A673 (cell line): ENCODE data around the gene ICAM3. TPM values are rescaled to one million over a fixed set of nuclear protein-coding genes. Genes with fewer than 3 reads are reported as not detected.
A peak's percentile ranks its signal among the peaks of the same experiment; 100 is the strongest.

ENCODE experiments used
- BruUV-seq: library from RNA; stranded (reverse); fragments of 400-500 nt; replicated peaks from 2 replicates; lab custom pipeline; 2021; lab: Mats Ljungman, UMichigan
- CTCF ChIA-PET: fragments of 300-600 bp; sonication (Branson Sonifier 250); formaldehyde crosslinking; loops from one replicate; lab custom pipeline; 2022; ENCODE audit warnings: antibody characterized with exemption; lab: Charles Lee
- POLR2A ChIA-PET: fragments of 300-600 bp; sonication (Branson Sonifier 250); formaldehyde crosslinking; loops from one replicate; lab custom pipeline; 2022; ENCODE audit warnings: antibody characterized with exemption; ENCODE audit not compliant: low non-redundant PET; lab: Charles Lee
- DNase-seq: peaks from one replicate; pipeline ENCODE4 v3.0.0-alpha.2; 2015; ENCODE audit warnings: low spot score
- H3K27ac ChIP-seq: fragments of 200-600 bp; sonication (generic); 2 replicates; pipeline ENCODE4 v1.5.1; 2016; ENCODE audit warnings: mixed run types, low read depth, mild to moderate bottlenecking, mixed read lengths, antibody characterized with exemption, low read length; ENCODE audit not compliant: poor library complexity, severe bottlenecking
- H3K27me3 ChIP-seq: fragments of 200-600 bp; sonication (generic); replicated peaks from 2 replicates; pipeline ENCODE4 v1.6.1; 2017; ENCODE audit warnings: mixed run types, low read depth, mild to moderate bottlenecking, mixed read lengths, antibody characterized with exemption, low read length; ENCODE audit not compliant: insufficient read depth, poor library complexity
- H3K36me3 ChIP-seq: fragments of 200-600 bp; sonication (generic); 2 replicates; pipeline ENCODE4 v1.6.1; 2016; ENCODE audit warnings: mixed run types, mild to moderate bottlenecking, mixed read lengths, antibody characterized with exemption, low read length; ENCODE audit not compliant: insufficient read depth, poor library complexity, severe bottlenecking
- H3K4me1 ChIP-seq: fragments of 200-600 bp; sonication (generic); 2 replicates; pipeline ENCODE4 v1.6.1; 2017; ENCODE audit warnings: mixed run types, mild to moderate bottlenecking, mixed read lengths, antibody characterized with exemption, low read length; ENCODE audit not compliant: insufficient read depth, poor library complexity, severe bottlenecking
- H3K4me3 ChIP-seq: fragments of 200-600 bp; sonication (generic); 2 replicates; pipeline ENCODE4 v1.5.1; 2016; ENCODE audit warnings: low read depth, mixed run types, mild to moderate bottlenecking, mixed read lengths, low read length; ENCODE audit not compliant: poor library complexity, severe bottlenecking
- H3K9me3 ChIP-seq: fragments of 200-600 bp; sonication (generic); 2 replicates; pipeline ENCODE4 v1.6.1; 2016; ENCODE audit warnings: mixed run types, low read depth, mild to moderate bottlenecking, mixed read lengths, antibody characterized with exemption, low read length; ENCODE audit not compliant: poor library complexity, severe bottlenecking
- CTCF ChIP-seq: fragments of 300-800, 200-600 bp; sonication (generic); conservative IDR thresholded peaks from 2 replicates; pipeline ENCODE4 v1.5.1; 2017; ENCODE audit warnings: low read depth, mild to moderate bottlenecking, antibody characterized with exemption, low read length, moderate library complexity, mixed read lengths
- EZH2 ChIP-seq: fragments of 200-600 bp; sonication (generic); IDR thresholded peaks from 2 replicates; pipeline ENCODE4 v1.6.1; 2017; ENCODE audit warnings: borderline replicate concordance, low read depth, mild to moderate bottlenecking, mixed read lengths, antibody characterized with exemption, low read length; ENCODE audit not compliant: poor library complexity, severe bottlenecking
- intact Hi-C: fragments of 100-400 bp; cut with micrococcal nuclease; formaldehyde crosslinking; loops from one replicate; pipeline ENCODE4 v1.10.0; 2022; ENCODE audit not compliant: unreplicated experiment
- total RNA-seq: library from RNA; stranded (reverse); gene quantifications from 2 replicates; pipeline ENCODE4 v1.2.3, GENCODE V29; 2021

Gene ICAM3
- total RNA-seq, 1 experiment from 2014 or later, result 3.2 TPM

- Histone ChIP-seq H3K4me1 (peaks cover 5% of the 10 kb centered on the region), H3K4me3 (peak overlapping the region; percentile 75), H3K9me3 (no peaks in the 10 kb centered on the region), H3K36me3 (peaks cover 45% of the 10 kb centered on the region), H3K27ac (peak overlapping the region; percentile 68), H3K27me3 (no peaks in the 10 kb centered on the region)
- CTCF ChIA-PET, result no interaction called here
- POLR2A ChIA-PET, result no interaction called here
- DNase-seq, result no peak
- intact Hi-C loops, result no loop called here
- TSS peak; percentile 64 for BruUV-seq
- TF ChIP-seq EZH2 (no peak), CTCF (no peak)
Observed at GRCh38 chr19:10316229-10317044, 23.0 kb downstream of the ICAM3 start.

GRCh38 chr19:10315335-10316214 lies 23.8 kb downstream of the ICAM3 start, which contains the start of gene FDX2:
Gene FDX2, minus strand, starts transcription at chr19:10316015. Its CDS starts 19 bp downstream, at chr19:10315996.
- peaks cover 5% of the 10 kb centered on the region for H3K4me1 ChIP-seq
- H3K27me3 ChIP-seq, result no peaks in the 10 kb centered on the region
- peaks cover 37% of the 10 kb centered on the region for H3K36me3 ChIP-seq
- no peak for TF ChIP-seq CTCF
- no peak for TF ChIP-seq EZH2
- H3K4me3 ChIP-seq, result peak within 1 kb of the TSS; percentile 75
- DNase-seq, result peak; percentile 90
- no TSS peak for BruUV-seq
- H3K9me3 ChIP-seq, result no peaks in the 10 kb centered on the region
- CTCF ChIA-PET, result interaction anchor here (0.7 kb wide), 1 partner anchor 56 kb away, joined by 4 read pairs; no protein-coding TSS in a partner anchor
- POLR2A ChIA-PET, result interaction anchor here (0.8 kb wide), 1 partner anchor 27 kb away, joined by 3 read pairs; no protein-coding TSS in a partner anchor
- peak within 1 kb of the TSS; percentile 68 for H3K27ac ChIP-seq
- intact Hi-C loops, result no loop called here

- Histone ChIP-seq H3K9me3 (no peaks in the 10 kb centered on the region), H3K27me3 (no peaks in the 10 kb centered on the region), H3K4me1 (peaks cover 6% of the 10 kb centered on the region), H3K4me3 (no peak within 1 kb of the TSS), H3K27ac (no peak within 1 kb of the TSS), H3K36me3 (no peaks in the 10 kb centered on the region)
- intact Hi-C loops, result no loop called here
- no TSS peak for BruUV-seq
- ChIA-PET POLR2A (no interaction called here), CTCF (no interaction called here)
- no peak for TF ChIP-seq EZH2
- TF ChIP-seq CTCF, result no peak
- no peak for DNase-seq
Observed at GRCh38 chr19:10309423-10309822, 30.0 kb downstream of the ICAM3 start, which contains the start of gene ZGLP1. Gene ZGLP1, minus strand, starts transcription at chr19:10309815.
